CD4-positive, alpha-beta T cell treated with Interleukin-4 for 1 hour (primary cell): ENCODE data around the gene CLDND2.

Experiments used
- DNase-seq, 2 donors: peaks; one replicate each; pipeline ENCODE4 v3.0.0-alpha.2; 2020 to 2022

The CLDND2 gene

DNA sequence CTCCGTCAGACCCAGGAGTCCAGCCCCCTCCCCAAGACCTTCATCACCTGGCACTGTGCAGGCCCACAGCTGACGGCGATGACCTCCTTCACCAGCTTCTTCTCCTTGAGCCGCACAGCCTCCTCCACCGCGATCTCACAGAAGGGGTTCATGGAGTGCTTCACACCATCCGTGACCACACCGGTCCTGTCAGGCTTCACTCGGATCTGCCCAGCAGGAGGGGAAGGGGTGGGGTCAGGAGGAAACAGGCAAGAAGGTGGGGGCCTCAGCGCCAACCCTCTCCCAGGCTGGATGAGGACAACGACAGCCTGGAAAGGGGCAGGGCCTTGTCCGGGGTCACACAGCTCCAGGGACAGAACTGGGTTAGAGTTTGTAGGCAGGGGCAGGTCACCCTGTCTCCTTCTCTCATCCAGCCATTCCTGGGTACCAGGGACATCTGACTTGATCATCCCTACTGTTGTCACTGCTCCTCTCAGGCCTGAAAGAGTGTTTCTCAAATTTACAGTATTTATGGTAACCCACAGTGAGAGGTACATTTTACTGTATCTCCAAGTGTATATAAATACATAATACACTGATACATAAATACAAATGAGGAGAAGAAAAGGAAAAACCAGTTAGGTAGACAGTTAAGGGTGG, 14.6 kb downstream of the CLDND2 start:
- no peak for DNase-seq

DNA sequence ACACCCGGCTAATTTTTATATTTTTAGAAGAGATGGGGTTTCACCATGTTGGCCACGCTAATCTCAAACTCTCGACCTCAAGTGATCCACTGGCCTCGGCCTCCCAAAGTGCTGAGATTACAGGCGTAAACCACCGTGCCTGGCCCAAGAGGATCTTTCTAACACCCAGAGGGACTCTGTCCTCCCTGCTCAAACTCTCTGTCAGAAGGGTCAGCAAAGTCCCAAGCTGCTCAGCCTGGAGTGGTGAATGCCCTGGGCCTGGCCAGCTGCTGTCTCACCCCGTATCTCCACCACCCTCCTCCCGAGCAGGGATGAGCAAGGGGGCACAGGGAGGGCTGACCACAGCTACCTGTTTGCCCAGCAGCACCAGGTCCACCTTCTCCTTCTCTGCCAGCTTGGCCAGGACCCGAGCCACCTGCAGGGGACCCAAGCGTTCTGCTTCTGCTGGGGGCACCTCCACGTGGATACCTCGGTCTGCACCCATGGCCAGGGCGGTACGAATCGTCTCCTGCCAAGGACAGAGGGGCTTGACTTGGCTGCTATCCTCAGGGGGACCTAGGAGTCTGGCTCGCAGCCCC, 15.9 kb downstream of the CLDND2 start:
- DNase-seq: no peak

DNA sequence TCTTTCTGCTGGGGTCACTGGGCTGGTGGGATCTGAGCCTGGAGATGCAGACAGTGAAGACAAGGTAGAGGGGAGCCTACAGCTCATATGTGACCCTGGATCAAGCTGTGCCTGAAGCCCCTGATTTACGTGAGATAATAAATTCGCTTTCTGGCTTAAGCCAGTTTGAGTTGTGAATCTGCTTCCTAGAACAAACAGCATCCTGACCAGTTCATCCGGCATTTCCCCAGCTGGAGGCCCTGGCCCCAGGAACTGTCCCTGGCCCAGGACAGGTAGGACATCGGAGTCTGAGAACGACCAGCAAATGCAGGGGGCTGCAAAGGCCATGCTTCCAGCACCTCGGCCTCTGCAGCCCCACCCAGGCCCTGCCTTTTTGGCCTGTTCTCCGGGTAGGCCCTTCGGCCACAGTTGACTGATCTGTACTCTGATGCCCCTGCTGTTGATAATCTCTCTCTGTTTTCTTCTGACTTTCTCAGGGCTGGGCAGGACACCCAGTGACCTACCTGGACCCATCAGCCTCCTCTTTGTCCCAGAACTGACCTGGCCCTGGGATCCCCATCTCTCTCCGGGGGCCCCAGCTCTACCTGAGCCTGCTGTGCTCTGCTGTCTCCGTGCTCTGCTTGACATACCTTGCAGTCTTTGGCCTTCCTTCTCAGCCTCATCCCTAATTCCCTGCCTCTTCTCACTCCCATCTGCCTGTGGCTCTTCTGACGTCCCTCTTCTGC, 17.4 kb downstream of the CLDND2 start:
- DNase-seq: no peak

DNA sequence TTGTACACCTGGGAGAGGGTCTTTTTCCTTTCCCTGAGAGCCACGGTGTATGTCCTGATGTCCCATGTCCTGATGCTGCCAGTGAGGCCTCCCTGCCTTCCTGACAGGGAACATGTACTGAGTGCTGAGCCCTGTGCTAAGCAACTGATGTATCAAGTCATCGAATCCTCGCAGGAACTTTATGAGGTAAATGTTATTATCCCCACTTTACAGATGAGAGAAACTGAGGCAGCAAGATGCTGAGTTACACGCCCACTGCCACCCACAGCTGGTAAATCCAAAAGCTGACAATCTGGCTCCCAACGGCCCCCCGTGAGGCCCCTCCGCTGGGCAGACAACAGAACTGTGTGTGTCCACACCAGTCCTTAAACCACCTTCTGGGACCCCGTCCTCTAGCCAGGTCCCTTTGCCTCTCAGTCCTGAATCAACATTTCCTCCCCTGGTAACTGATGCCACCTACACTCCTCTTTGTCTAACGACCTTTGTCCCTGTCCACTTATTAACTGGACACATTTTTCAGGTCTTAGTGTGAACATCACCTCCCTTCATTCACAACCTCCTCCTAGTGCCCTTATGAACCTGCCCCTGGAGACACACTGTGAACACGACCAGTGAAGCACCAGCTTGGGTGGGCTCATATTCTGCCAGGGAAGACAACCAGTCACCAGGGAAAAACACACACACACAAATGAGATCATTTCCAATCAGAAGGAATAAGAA, 21.4 kb downstream of the CLDND2 start:
- no peak for DNase-seq

DNA sequence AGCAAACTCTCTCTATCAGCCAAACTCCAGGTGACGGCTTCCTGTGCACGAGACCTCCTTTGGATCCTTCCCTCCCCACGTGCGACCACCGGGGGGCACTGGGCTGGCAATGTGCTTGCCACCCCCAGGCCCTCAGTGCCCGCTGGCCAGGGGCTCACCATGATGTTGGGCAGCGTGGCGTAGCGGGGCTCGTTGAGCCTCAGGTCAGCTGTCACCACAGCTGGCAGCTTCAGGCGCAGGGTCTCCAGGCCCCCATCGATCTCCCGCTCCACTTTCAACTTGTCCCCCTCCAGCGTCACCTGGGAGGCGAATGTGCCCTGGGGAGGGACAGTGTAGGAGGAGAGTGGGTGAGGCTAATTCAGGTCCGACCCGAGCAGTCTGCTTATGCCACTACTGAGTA, 22.1 kb downstream of the CLDND2 start:
- DNase-seq: no peak

DNA sequence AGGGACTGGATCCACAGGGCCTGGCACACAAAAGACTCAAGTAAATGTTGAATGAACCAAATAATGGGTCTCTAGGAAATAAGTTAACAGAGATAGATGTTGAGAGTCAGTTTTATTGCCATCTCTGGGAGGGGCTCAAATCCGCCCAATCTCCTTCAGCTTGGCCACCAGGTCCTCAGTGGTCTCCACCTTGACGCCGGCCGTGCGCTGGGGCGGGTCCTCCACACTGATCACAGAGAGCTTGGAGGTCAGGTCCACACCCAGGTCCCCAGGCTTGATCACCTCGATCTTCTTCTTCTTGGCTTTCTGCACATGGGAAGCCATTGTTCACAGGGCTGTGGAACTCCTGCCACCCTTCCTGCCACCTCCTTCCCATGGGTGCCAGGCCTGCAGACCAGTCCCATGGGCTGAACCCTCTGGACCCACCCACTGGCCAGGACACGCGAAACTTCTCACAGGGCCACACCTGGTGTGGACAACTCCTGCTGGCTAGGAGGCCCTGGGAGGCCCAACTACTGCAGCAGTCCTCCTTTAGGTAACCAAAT, 23.7 kb downstream of the CLDND2 start:
- DNase-seq: no peak

DNA sequence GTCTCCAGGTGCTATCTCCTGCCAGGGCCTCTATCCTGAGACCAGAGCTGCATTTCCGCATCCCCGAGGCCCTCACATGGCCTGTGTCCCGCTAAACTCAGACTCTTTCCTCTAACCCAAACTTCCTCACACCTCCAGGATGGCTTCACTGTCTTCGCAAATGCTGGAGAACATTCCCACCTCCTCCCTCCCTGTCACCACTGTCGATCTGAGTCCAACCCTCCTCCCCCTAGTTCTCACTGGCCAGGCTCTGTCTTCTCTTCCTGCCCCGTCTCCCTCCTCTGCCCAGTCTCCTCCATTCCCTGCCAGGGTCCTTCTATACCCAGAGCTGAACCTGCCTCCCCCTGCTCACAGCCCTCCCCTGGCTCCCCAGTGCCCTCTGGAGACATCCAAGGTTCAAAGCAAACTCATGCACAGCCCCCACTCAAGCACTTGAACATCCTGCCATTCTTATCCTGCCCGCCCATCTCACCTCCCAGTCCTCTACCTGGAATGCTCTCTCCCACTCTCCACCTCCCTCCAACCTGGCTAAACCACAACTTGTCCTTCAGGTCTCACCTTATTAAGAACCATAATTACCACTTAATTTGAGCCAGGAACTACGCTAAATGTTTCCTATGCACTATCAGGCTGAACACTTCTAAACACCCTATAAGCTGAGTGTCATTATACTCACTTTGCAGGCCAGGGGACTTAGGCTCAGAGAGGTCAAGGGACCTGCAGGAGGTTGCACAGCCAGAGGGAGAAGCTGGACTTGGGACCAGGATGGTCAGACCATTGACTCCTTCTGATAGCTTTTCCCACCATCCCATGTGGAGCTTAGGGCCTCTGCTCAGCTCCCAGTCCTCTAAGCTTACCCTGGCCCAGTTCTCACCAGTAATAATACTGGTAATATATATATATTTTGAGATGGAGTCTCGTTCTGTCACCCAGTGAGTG, 25.9 kb downstream of the CLDND2 start:
- DNase-seq: no peak

DNA sequence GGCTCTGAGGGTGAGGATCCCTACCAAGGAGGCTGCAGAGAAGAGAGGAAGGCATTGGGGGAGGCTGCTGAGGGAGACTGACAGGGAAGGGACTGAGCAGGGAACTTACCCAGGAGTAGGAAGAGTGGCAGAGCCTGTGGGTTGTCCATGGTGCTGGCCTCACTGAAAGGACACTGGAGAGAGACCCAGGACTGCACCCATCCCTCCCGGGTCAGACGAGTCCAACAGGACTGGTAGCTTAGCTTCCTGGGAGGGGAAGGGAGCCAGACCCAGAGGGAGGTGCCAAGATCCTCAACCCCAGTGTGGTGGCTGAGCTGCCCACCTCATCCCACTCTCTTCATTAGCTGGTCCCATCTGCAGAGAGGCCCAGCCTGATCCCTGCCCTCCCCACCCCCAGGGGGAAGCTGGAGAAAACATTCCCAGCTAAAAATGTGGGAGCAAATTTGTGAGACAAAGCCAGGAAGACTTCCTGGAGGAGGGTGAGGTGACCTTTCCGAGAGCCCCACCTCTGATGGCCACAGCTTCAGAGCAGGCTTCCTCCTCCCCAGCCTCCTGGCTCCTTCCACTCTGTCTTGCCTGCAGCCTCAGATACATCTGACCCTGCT, 26.7 kb downstream of the CLDND2 start, which contains the start of gene VSIG10L:
VSIG10L (minus strand) TSS at position 164 of the 605 bp plus-strand sequence; CDS start at position 149, 15 bp downstream.
- DNase-seq: no peak

DNA sequence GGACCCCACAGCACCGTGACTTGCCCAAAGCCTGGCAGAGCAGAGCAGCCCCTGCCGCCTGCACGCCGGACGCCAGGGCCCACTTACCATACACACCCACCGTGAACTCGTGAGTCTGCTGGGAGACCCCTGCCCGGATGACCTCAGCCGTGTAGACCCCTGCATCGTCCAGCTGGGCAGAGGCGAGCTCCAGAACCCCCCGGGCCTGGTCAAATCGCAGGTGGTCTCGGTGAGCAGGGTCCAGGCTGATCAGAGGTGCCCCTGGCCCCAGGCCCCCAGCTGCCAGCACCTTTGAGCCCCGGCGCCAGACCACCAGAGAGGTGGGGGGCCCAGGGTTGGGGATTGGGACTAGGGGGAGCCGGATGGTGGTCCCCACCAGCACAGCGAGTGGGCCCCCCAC, 27.7 kb downstream of the CLDND2 start:
- no peak for DNase-seq

DNA sequence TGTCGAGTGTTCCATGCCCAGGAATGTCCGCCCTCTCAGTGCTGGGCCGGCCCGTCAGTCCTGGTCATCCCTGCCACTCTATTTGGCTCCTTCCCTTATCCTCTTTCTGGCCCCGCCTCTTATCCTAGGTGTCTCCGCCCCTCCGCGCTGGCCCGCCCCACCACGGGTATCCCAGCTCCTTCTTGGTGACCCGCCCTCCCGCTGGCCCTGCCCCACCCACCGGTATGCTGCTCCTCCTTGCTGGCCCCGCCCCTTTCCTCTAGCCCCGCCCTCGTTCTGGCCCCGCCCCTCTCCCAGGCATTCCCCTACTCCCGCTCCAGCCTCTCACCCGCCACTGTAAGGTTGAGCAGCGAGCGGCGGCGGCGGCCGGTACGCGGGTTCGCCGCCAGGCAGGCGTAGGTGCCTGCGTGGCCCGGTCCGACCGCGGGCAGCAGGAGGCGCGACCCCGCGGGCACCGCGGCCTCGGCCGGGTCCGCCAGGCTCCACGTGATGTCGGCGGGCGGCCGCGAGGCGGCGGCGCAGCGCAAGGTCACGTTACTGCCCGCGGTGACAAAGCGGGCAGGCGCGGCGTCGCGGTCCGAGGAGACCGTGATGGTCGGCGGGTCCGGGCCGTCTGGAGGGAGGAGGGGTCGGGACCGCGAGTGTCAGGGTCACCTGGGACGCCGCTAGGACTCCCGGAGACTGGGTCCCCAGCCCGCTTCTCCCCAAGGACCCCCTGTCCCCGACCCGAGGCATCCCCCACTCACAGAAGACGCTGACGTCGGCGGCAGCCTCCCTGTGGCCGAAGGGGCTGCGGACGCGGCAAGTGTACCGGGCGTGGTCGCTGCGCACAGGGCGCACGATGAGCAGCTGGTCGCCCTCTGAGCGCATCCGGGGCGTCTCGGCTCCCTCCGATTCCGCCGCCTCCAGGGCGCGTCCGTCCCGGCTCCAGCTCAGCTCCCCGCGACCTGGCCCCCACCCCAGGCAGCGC, 28.8 kb downstream of the CLDND2 start:
- DNase-seq: peak; percentile 93 to 94

DNA sequence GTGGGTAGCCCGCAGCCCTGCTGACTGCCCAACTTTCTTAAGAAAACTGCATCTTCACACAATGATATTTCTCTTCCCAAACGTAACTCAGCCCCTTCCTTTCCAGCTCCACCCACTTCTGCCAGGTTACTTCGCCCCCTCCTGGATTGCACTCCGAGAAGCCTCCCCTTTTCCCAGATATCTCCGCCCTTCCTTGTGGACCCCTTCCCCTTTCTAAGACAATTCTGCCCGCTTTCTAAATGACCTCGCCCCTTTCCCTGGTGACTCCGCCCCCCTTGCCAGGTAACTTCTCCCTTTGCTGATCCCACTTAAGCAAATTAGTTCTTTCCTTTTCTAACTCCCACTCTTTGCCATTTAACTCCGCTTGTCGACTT, 29.5 kb downstream of the CLDND2 start:
- DNase-seq: no peak

DNA sequence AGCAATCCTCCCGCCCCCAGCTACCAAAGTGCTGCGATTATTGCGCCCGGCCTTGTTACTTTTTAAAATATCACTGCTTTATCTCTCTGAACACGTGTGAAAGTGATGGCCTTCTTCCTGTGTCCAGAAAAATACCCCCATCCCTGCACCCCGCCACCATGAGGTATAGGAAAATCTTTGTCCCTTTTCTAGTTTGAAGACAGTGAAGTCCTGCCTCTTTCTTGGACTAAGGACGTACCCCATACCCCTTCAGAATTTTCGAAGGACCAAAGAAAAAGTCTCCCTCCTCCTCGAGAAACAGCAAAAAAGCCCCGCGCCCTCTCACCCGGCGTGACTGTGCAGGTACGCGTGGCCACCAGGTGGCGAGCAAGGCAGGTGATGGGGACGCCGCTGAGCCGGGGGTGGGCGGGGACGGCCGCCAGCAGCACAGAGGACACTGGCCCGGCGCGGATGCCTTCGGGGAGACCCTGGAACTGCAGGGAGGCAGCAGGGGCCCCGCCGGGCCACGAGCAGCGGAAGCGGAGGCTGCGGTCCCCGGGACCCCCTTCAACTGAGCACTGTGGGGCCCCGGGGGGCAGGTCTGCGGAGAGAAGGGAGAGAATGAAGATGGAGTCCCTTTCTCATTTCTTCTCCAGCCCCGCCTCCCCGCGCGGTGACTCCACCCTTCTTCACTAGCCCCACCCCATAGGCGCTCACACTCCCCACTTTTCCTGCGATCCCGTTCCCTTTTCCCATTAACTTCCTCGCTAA, 30.1 kb downstream of the CLDND2 start:
- DNase-seq: peak; percentile 84 to 85

DNA sequence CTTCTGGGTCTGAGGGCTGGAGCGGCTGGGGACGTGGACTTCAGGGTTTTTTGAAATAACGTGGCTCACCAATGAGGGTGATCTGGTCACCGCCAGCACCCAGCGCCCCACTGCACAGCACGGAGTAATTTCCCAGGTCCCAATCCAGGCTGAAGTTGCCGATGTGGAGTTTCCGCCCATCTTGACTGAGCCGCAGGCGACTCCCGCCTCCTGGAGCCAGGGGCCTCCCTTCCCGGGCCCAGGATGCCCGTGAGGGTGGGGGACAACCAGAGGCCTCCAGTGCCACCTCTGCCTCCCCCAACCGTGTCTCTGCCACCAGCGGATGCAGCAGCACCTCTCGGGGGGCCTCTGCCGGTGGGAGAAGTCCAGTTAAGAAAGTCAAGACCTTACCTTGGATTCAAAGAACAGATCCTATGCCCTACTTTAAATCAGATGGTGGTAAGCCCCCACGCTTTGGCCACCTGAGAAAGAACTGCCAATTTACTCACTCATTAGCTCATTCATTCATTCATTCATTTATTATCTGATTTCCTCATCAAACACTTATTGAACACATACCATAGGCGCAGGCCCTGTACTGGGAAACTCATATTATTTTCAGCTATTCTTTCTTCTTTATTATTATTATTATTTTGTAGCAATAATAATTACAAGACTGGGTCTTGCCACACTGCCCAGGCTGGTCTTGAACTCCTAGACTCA, 30.8 kb downstream of the CLDND2 start:
- no peak for DNase-seq

DNA sequence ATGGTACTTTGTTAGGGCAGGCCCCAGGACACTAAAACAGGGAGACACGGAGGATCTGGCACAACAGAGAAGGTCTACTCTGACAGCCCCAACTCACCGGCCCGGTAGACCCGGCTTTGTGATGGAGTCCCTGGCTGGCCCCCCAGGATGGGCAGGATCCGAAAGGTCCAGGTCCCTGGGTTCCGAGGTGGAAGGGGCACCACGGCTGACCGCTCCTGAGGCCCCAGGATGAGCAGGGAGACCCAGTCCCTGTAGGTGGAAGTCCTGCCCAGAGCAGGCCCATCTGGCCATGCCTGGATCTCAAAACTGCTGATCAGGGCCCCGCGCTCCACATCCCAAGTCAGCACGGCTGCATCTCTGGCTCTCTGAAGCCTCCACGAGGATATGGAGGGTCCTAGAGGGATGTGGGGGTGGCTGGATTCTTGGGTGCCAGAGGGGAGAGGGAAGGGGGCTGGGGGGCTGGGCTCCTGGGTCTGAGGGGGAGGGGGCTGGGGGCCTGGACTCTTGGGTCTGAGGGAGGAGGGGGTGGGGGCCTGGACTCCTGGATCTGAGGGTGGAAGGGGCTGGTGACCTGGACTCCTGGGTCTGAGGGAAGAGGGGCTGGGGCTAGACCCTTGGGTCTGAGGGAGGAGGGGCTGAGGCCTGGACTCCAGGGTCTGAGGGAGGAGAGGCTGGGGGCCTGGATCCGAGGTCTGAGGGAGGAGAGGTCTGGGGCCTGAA, 31.5 kb downstream of the CLDND2 start:
- no peak for DNase-seq

DNA sequence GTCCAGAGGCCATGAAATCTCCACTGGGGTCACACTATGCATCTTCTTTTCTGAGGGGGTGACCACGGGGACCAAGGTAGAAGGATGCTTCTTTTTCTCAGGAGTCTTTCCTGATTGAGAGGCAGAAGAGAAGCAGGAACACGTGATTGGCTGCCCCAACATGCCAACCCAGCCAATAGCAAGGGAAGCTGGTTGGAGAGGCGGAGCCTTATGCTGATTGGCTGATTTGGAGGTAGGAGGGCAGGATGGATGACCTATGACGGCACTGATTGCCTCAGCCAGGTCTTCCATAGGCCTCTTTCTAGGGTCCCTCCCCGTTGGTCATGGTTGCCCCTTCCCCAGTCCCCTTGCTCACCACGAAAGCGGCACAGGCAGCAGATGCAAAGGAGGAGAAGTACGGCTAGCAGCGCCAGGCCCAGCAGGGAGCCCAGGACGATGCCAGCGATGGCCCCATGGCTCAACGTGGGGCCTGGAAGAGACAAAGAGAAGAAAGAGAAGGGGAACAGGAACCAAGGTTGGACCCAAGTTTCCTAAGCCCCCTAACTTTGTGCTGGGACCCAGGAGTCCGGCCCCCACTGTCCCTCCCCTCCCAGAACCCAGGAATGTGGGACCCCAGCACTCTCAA, 34.9 kb downstream of the CLDND2 start:
- DNase-seq: no peak

DNA sequence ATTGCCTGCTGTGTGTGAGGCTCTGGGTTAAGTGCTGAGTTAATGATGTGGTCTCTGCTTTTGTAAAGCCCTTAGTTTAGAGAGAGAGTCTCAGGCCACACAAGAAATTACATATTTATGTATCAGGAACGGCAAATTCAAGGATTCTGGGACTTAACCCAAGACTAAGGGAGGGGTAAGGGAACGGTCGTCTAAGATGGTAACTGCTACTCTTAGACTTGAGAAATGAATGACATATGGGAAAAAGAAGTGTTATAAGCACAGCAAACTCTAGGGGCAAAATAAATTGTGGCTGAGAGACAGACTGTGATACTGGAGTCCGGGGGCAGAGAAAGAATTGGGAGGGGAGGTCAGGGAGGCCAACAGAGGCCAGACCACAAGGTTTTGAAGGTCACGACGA, 37.1 kb downstream of the CLDND2 start:
- no peak for DNase-seq

DNA sequence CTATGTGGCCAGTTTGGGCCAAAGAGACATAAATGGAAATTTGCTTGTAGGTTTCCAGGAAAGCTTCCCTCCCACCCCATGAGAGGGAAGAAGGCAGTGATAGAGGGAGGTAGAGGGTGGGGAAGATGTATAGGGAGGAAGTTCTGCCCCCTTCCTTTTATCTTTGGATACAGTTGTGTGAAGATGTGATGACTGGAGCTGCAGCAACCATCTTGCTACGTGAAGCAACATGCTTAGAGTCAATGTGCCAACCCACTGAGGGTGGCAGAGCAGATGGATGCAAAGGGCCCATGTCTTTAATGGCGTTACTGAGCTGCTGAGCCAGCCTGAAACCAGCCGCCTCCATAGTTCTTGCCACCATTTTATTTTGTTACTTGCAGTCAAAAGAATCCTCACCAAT, 37.6 kb downstream of the CLDND2 start:
- DNase-seq: no peak

DNA sequence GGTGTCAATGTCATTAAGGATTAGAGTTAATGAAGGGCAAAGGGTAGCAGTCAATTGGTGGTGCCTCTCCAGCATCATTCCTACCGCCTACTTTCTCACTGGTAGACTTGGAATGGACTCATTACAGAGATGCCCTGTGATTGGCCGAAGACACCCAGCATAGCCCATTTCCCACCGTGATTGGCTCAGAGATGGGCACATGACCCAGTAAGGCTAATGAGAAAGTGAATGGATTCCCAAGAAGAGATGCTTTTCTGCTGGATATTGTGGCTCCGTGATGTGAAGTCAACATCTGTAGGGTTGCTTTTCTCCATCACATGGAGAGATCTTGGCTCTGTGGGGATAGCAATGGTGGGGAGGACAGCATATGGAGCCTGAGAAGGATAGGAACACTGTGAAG, 38.4 kb downstream of the CLDND2 start:
- no peak for DNase-seq
